Panc1 (cell line): ENCODE results near the gene ASB16. TPM values are rescaled to one million over a fixed set of nuclear protein-coding genes. Genes with fewer than 3 reads are reported as not detected.

Experiments used
- ATAC-seq: fragments of 200-7000 bp; cut with Tn5 transposase; 2 replicates; pipeline ENCODE4 v1.9.1; 2020; ENCODE audit warnings: mild to moderate bottlenecking, moderate library complexity
- BruUV-seq: library from RNA; stranded (reverse); fragments of 400-500 nt; replicated peaks from 2 replicates; lab custom pipeline; 2021; lab: Mats Ljungman, UMichigan
- CTCF ChIA-PET: fragments of 300-600 bp; sonication (Branson Sonifier 250); formaldehyde crosslinking; loops from one replicate; lab custom pipeline; 2022; ENCODE audit warnings: antibody characterized with exemption; lab: Charles Lee
- POLR2A ChIA-PET: fragments of 300-600 bp; sonication (Branson Sonifier 250); formaldehyde crosslinking; loops from one replicate; lab custom pipeline; 2022; ENCODE audit warnings: antibody characterized with exemption; lab: Charles Lee
- DNase-seq: peaks from one replicate; pipeline ENCODE4 v3.0.0-alpha.2; 2010; ENCODE audit warnings: low read depth, low spot score
- H3K27ac ChIP-seq: 2 replicates; pipeline ENCODE4 v1.5.1; 2011; ENCODE audit warnings: mild to moderate bottlenecking, low read length, inconsistent platforms
- H3K27me3 ChIP-seq: fragments of 200-500 bp; sonication (Bioruptor generic); 2 replicates; pipeline ENCODE4 v1.6.0; 2014; ENCODE audit warnings: low read length, inconsistent platforms; ENCODE audit not compliant: control insufficient read depth, insufficient read depth
- H3K36me3 ChIP-seq: fragments of 200-500 bp; sonication (Bioruptor generic); 2 replicates; pipeline ENCODE4 v1.5.1; 2014; ENCODE audit warnings: inconsistent platforms, mild to moderate bottlenecking, low read length, moderate library complexity; ENCODE audit not compliant: control insufficient read depth, insufficient read depth
- H3K4me1 ChIP-seq: 2 replicates; pipeline ENCODE4 v1.5.1; 2011; ENCODE audit warnings: inconsistent platforms, mild to moderate bottlenecking, low read length, moderate library complexity; ENCODE audit not compliant: control insufficient read depth, insufficient read depth
- H3K4me3 ChIP-seq, 2 experiments: 2 replicates each; pipeline ENCODE4 v1.5.1; 2011 to 2012; ENCODE audit warnings: low read depth in 2 of 2, low read length in 2 of 2, mild to moderate bottlenecking in 2 of 2, inconsistent platforms in 1 of 2, moderate library complexity in 1 of 2
- H3K9me3 ChIP-seq: fragments of 200-500 bp; sonication (Bioruptor generic); 2 replicates; pipeline ENCODE4 v1.5.1; 2014; ENCODE audit warnings: low read depth, mild to moderate bottlenecking, inconsistent platforms, low read length, moderate library complexity; ENCODE audit not compliant: control insufficient read depth, insufficient read depth
- CTCF ChIP-seq: fragments of 450-650 bp; IDR thresholded peaks from 2 replicates; pipeline ENCODE4 v1.5.1; 2017; ENCODE audit warnings: mild to moderate bottlenecking
- POLR2AphosphoS5 ChIP-seq: IDR thresholded peaks from 2 replicates; pipeline ENCODE4 v1.6.1; 2012; ENCODE audit warnings: mild to moderate bottlenecking, low read depth, low read length, moderate library complexity
- REST ChIP-seq, 2 experiments: IDR thresholded peaks; 2 replicates each; pipeline ENCODE4 v1.6.1; 2011 to 2012; ENCODE audit warnings: low read depth in 2 of 2, control low read depth in 1 of 2, low read length in 1 of 2, mild to moderate bottlenecking in 1 of 2, moderate library complexity in 1 of 2; ENCODE audit not compliant: insufficient read depth in 1 of 2
- SIN3A ChIP-seq: IDR thresholded peaks from 2 replicates; pipeline ENCODE4 v1.6.1; 2012; ENCODE audit warnings: low read depth, mild to moderate bottlenecking, low read length, moderate library complexity, borderline replicate concordance; ENCODE audit not compliant: insufficient read depth
- TCF7L2 ChIP-seq: IDR thresholded peaks from 2 replicates; pipeline ENCODE4 v1.6.1; 2011; ENCODE audit warnings: mild to moderate bottlenecking, low read depth, low read length, inconsistent platforms
- in situ Hi-C: cut with HindIII; loops from 2 replicates; pipeline ENCODE4 v1.10.0; 2016; ENCODE audit warnings: low sequenced_read_pairs, low pct_unique_long_range_greater_than_20kb
- intact Hi-C: fragments of 100-400 bp; cut with micrococcal nuclease; formaldehyde crosslinking; loops from one replicate; pipeline ENCODE4 v1.10.0; 2022; ENCODE audit not compliant: unreplicated experiment
- total RNA-seq: library from RNA; stranded (reverse); gene quantifications from one replicate; pipeline ENCODE4 v1.2.1, GENCODE V29; 2021; ENCODE audit not compliant: unreplicated experiment

Gene ASB16
- total RNA-seq, 1 experiment from 2014 or later = not detected

GRCh38 chr17:44132275-44132821 lies 38.2 kb upstream of the ASB16 start:
- no peaks in the 10 kb centered on the region for H3K27me3 ChIP-seq
- no peak for DNase-seq
- ChIA-PET POLR2A (no interaction called here), CTCF (no interaction called here)
- H3K4me3 ChIP-seq = no peak overlapping the region
- peaks cover 3% of the 10 kb centered on the region; the same call in 1 of the 2 replicates for H3K4me1 ChIP-seq
- intact Hi-C loops = no loop called here
- in situ Hi-C loops = no loop called here
- peak; percentile 81 for ATAC-seq
- H3K36me3 ChIP-seq = no peaks in the 10 kb centered on the region
- no peaks in the 10 kb centered on the region for H3K9me3 ChIP-seq
- no peak for TF ChIP-seq SIN3A
- no peak for TF ChIP-seq REST (IDR thresholded peaks at IDR 0.05; ENCODE audit: insufficient read depth in 1 of 2, low read depth in 2 of 2, low read length in 1 of 2)
- H3K27ac ChIP-seq = no peak overlapping the region; the same call in 1 of the 2 replicates
- BruUV-seq = no TSS peak

GRCh38 chr17:44133918-44134476 lies 36.5 kb upstream of the ASB16 start:
- BruUV-seq = no TSS peak
- intact Hi-C loops = no loop called here
- H3K36me3 ChIP-seq = no peaks in the 10 kb centered on the region
- TF ChIP-seq TCF7L2 (no peak), SIN3A (no peak), POLR2AphosphoS5 (no peak), CTCF (no peak), REST (IDR thresholded peaks at IDR 0.05; ENCODE audit: insufficient read depth in 1 of 2, low read depth in 2 of 2, low read length in 1 of 2) (no peak)
- DNase-seq (no peak), ATAC-seq (no peak)
- no peaks in the 10 kb centered on the region for H3K27me3 ChIP-seq
- H3K4me3 ChIP-seq = no peak overlapping the region
- H3K27ac ChIP-seq = no peak overlapping the region; the same call in 1 of the 2 replicates
- peaks cover 13% of the 10 kb centered on the region for H3K4me1 ChIP-seq
- CTCF ChIA-PET = no interaction called here
- POLR2A ChIA-PET = no interaction called here
- no peaks in the 10 kb centered on the region for H3K9me3 ChIP-seq
- in situ Hi-C loops = no loop called here
